Sigmoid colon (tissue), 7 donors: ENCODE results near the gene GTF2E1. TPM values are rescaled to one million over a fixed set of nuclear protein-coding genes. Genes with fewer than 3 reads are reported as not detected.

Experiments used
- DNase-seq: peaks from one replicate; pipeline ENCODE4 v3.0.0-alpha.2; 2019
- H3K27ac ChIP-seq, 4 donors: fragments of 200-600 bp; sonication (generic); one replicate each; pipeline ENCODE4 v1.5.1; 2016 to 2019; ENCODE audit warnings: mild to moderate bottlenecking in 1 of 4
- H3K27me3 ChIP-seq, 3 donors: fragments of 200-600 bp; sonication (generic); one replicate each; pipeline ENCODE4 v1.5.1; 2019; ENCODE audit warnings: mild to moderate bottlenecking in 1 of 3
- H3K36me3 ChIP-seq, 4 donors: fragments of 200-600 bp; sonication (generic); one replicate each; pipeline ENCODE4 v1.5.1; 2016 to 2019
- H3K4me1 ChIP-seq, 4 donors: fragments of 200-600 bp; sonication (generic); one replicate each; pipeline ENCODE4 v1.5.1; 2017 to 2019
- H3K4me3 ChIP-seq, 4 donors: fragments of 200-600 bp; sonication (generic); one replicate each; pipeline ENCODE4 v1.5.1; 2017 to 2019; ENCODE audit warnings: mild to moderate bottlenecking in 2 of 4, moderate library complexity in 1 of 4
- H3K9me3 ChIP-seq, 4 donors: fragments of 200-600 bp in 3 of 4; sonication (generic) in 3 of 4; one replicate each; pipeline versions ENCODE4 v1.5.1 to v1.6.1; 2013 to 2019
- EP300 ChIP-seq, 4 donors: sonication (generic); formaldehyde crosslinking; IDR thresholded peaks; one replicate each; pipeline ENCODE4 v1.6.1; 2017; ENCODE audit warnings: antibody characterized with exemption in 4 of 4
- POLR2A ChIP-seq, 2 donors: fragments of 450-650 bp; IDR thresholded peaks; one replicate each; pipeline ENCODE4 v1.6.1; 2016; ENCODE audit warnings: antibody characterized with exemption in 2 of 2, mild to moderate bottlenecking in 2 of 2, moderate library complexity in 2 of 2
- POLR2AphosphoS5 ChIP-seq, 4 donors: sonication (generic); formaldehyde crosslinking; IDR thresholded peaks; one replicate each; pipeline ENCODE4 v1.6.1; 2017; ENCODE audit warnings: antibody characterized with exemption in 4 of 4
- WGBS, 2 donors: extraction: QIAGEN DNeasy Blood & Tissue Kit; methylation state at CpG; one replicate each; pipeline ENCODE4 v1.1.7; 2013; 5-methylcytosine and 5-hydroxymethylcytosine counted together
- intact Hi-C: fragments of 100-400 bp; cut with DNase I; formaldehyde crosslinking; loops from one replicate; pipeline ENCODE4 v1.15.1; 2023
- polyA plus RNA-seq, 3 donors: library from polyadenylated mRNA; stranded (reverse); fragments of 200-250 nt; gene quantifications; one replicate each; pipeline ENCODE4 v1.2.3, GENCODE V29; 2013
- total RNA-seq, 4 donors: library from RNA; depleted of rRNA; stranded (reverse); fragments of >200 nt; gene quantifications; one replicate each; pipeline ENCODE4 v1.1.0, GENCODE V29; 2016
- TF ChIP-seq, protein P1 (sequence below), 4 experiments: fragments of 450-650 bp in 3 of 4; fragments of 200-600 bp in 1 of 4; IDR thresholded peaks; one replicate each; pipeline ENCODE4 v1.5.1; 2016 to 2019; ENCODE audit warnings: antibody characterized with exemption in 4 of 4, mild to moderate bottlenecking in 3 of 4, moderate library complexity in 2 of 4
- donor health status: healthy with polysubstance abuse.
- donor health status: Bipolar disorder and iron deficiency.
- donor health status: healthy.

Gene GTF2E1
- total and polyA plus RNA-seq, 7 donors = 3.6 to 12.5 (median 7.3) TPM

DNA sequence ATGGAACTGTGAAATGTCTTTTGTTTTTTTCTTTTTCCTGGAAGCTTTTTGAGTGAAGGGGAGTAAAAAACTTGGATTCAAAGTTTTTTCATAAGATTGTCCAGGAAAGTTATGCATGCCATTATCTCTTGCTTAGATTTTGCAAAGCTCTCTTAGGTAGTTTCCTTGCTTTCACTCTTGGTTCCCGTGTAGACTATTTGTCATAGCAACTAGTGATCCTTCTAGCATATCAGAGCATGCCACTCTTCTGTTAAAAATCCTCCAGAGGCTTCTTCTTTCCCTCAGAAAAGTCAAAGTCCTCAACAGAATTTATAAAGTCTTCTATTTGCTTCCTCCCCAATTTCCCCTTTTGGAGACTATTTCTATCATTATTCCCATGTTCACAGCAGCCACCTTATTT lies 21.1 kb downstream of the GTF2E1 start:
- no peak for DNase-seq
- intact Hi-C loops = no loop called here
- H3K27ac ChIP-seq = no peak overlapping the region
- no peaks in the 10 kb centered on the region for H3K36me3 ChIP-seq
- H3K4me3 ChIP-seq = no peak overlapping the region
- H3K9me3 ChIP-seq = no peaks in the 10 kb centered on the region
- H3K27me3 ChIP-seq = no peaks in the 10 kb centered on the region
- 59 to 71% methylated on average over 1 of the region's 1 CpG for WGBS, 2 donors
- TF ChIP-seq POLR2A (IDR thresholded peaks at IDR 0.05) (no peak), POLR2AphosphoS5 (IDR thresholded peaks at IDR 0.05) (no peak), EP300 (IDR thresholded peaks at IDR 0.05) (no peak)
- TF ChIP-seq, protein P1, sequence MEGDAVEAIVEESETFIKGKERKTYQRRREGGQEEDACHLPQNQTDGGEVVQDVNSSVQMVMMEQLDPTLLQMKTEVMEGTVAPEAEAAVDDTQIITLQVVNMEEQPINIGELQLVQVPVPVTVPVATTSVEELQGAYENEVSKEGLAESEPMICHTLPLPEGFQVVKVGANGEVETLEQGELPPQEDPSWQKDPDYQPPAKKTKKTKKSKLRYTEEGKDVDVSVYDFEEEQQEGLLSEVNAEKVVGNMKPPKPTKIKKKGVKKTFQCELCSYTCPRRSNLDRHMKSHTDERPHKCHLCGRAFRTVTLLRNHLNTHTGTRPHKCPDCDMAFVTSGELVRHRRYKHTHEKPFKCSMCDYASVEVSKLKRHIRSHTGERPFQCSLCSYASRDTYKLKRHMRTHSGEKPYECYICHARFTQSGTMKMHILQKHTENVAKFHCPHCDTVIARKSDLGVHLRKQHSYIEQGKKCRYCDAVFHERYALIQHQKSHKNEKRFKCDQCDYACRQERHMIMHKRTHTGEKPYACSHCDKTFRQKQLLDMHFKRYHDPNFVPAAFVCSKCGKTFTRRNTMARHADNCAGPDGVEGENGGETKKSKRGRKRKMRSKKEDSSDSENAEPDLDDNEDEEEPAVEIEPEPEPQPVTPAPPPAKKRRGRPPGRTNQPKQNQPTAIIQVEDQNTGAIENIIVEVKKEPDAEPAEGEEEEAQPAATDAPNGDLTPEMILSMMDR (IDR thresholded peaks at IDR 0.05) = no peak
- H3K4me1 ChIP-seq = peaks cover 0 to 28% (median 24%) of the 10 kb centered on the region in 4 donors

DNA sequence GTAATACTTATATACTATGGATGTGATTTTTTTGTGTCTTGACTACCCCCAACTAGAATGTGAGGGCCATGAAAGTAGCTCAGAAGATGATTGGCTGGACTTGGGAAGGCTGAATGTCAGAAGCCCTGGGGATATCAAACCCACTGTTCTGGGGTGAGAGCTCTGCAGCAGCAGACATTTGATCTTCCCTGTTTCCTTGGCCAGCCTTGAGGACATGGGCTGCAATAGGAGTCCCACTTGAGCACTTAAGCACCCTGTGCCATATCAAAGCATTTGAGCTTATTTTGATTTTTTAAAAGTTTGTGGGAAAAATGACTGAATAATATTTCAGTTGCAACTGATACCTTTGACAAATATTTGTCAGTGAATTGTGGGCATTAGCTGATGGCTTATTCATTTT lies 21.7 kb downstream of the GTF2E1 start:
- Histone ChIP-seq H3K4me3 (no peak overlapping the region), H3K36me3 (no peaks in the 10 kb centered on the region), H3K27ac (no peak overlapping the region), H3K27me3 (no peaks in the 10 kb centered on the region), H3K9me3 (no peaks in the 10 kb centered on the region), H3K4me1 (peaks cover 0 to 28% (median 24%) of the 10 kb centered on the region in 4 donors)
- intact Hi-C loops = no loop called here
- no peak for TF ChIP-seq POLR2A (IDR thresholded peaks at IDR 0.05)
- TF ChIP-seq EP300 (IDR thresholded peaks at IDR 0.05) = no peak
- no peak for TF ChIP-seq POLR2AphosphoS5 (IDR thresholded peaks at IDR 0.05)
- TF ChIP-seq, protein P1 (IDR thresholded peaks at IDR 0.05) = no peak
- DNase-seq = no peak

DNA sequence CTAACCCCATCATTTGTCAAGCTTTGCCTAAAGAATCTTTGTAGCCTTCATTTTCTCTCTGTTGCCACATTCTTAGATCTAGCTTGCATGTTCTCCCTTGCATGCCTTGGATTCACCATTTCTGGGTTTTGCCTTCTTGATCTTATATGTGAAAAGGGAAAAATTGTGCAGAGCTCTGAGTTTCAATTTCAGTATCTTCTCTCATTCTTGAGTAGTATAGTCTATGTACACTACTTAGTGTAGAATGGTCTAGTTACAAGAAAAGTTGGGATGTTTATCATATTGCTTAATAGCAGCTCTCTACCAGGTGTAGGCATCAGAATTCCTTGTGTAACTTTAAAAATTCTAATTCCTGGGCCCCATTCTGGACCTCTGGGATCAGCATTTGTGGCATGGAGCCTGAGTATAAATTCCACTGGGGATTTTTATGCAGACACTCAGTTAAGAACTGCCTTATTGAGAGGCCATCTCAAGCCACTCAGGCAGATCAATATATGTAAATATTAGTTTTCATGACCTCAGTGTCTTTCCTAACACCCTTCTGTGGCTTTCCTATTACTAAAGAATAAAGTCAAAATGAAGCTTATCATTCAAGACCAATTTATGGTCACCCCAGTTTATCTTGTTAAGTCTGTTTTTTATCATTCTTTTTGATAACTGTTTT lies 23.4 kb downstream of the GTF2E1 start:
- TF ChIP-seq, protein P1 (IDR thresholded peaks at IDR 0.05) = no peak
- TF ChIP-seq POLR2A (IDR thresholded peaks at IDR 0.05) (no peak), POLR2AphosphoS5 (IDR thresholded peaks at IDR 0.05) (no peak), EP300 (IDR thresholded peaks at IDR 0.05) (no peak)
- no peaks in the 10 kb centered on the region for H3K27me3 ChIP-seq
- no peaks in the 10 kb centered on the region for H3K36me3 ChIP-seq
- intact Hi-C loops = no loop called here
- H3K4me3 ChIP-seq = no peak overlapping the region
- H3K27ac ChIP-seq = peak overlapping the region in 2 of 4 donors; percentile 35 to 41
- H3K4me1 ChIP-seq = peaks cover 0 to 28% (median 24%) of the 10 kb centered on the region in 4 donors
- no peak for DNase-seq
- H3K9me3 ChIP-seq = no peaks in the 10 kb centered on the region

DNA sequence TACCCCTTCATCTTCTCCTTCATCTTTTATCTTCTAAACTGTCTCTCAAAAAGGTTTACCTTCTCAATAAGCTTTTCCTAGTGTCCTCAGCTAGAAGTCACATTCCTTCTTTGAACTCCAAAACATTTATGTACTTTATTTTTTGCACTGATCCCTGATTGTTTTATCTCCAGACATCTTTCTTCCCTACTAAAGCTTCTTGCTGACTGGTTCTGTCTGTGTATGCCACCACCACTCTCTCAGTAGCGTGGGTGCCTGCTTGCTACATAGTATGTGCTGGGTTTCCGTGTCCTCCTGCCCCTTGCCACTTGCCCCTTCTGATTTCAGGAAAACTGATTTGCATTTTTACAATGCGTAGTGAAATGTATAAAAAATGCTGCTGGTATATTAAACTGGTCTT lies 24.0 kb downstream of the GTF2E1 start:
- Histone ChIP-seq H3K36me3 (no peaks in the 10 kb centered on the region), H3K27me3 (no peaks in the 10 kb centered on the region), H3K4me1 (peaks cover 0 to 28% (median 24%) of the 10 kb centered on the region in 4 donors), H3K4me3 (no peak overlapping the region), H3K9me3 (no peaks in the 10 kb centered on the region), H3K27ac (peak overlapping the region in 3 of 4 donors; percentile 27 to 41 (median 35))
- intact Hi-C loops = no loop called here
- TF ChIP-seq, protein P1 (IDR thresholded peaks at IDR 0.05) = no peak
- TF ChIP-seq EP300 (IDR thresholded peaks at IDR 0.05) (no peak), POLR2AphosphoS5 (IDR thresholded peaks at IDR 0.05) (no peak), POLR2A (IDR thresholded peaks at IDR 0.05) (no peak)
- DNase-seq = no peak
- WGBS, 2 donors = 91 to 94% methylated on average over 3 of the region's 3 CpGs

DNA sequence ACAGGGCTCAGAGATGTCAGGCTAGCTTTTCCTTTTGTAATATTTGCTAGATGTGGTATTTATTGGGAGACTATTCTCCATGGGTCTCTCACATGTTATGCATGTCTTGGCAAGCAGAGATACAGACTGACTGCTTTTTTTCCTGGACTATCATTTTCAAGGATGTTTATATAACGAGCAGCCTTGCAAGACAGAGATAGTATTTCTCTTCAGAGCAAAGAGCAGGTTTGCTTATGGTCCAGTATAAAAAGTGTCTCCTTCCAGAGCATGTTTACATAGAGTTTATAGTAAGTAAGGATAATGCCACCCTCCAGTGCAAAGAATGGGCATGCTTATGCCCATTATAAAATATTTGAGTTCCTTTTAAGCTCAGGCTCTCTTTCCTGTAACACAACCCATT lies 24.6 kb downstream of the GTF2E1 start:
- no peak overlapping the region for H3K4me3 ChIP-seq
- no peak for DNase-seq
- H3K27me3 ChIP-seq = no peaks in the 10 kb centered on the region
- H3K4me1 ChIP-seq = peaks cover 0 to 28% (median 24%) of the 10 kb centered on the region in 4 donors
- peak overlapping the region in 3 of 4 donors; percentile 27 to 44 (median 41) for H3K27ac ChIP-seq
- no peaks in the 10 kb centered on the region for H3K36me3 ChIP-seq
- H3K9me3 ChIP-seq = no peaks in the 10 kb centered on the region
- WGBS, 2 donors = 9 to 53% methylated on average over 1 of the region's 1 CpG
- TF ChIP-seq EP300 (IDR thresholded peaks at IDR 0.05) = peak in 1 of 4 donors; percentile 15
- TF ChIP-seq POLR2AphosphoS5 (IDR thresholded peaks at IDR 0.05) = peak in 3 of 4 donors; percentile 14 to 55 (median 53)
- no peak for TF ChIP-seq POLR2A (IDR thresholded peaks at IDR 0.05)
- TF ChIP-seq, protein P1 (IDR thresholded peaks at IDR 0.05) = no peak
- intact Hi-C loops = no loop called here
